Measurements from ENCODE around the gene TMEM269.

Gene TMEM269

DNA sequence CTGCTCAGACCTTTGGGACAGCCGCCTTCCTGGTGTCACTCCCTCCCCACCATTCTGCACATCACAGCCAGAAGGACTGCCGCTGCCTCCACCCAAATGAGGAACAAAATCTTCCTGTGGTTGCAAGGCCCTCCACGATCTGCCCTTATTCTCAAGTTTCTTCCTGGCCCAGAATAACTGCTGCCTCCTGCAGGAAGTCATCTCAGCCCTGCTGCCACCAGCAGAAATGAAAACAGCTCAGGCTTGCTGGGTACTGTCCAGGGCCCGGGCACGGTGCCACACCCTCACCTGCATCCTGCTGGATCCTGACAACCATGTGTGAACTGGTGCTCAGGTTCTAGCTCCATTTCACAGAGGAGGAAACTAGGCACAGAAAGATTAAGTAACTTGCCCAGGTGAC, 47.5 kb upstream of the TMEM269 start:
- no peak overlapping the region for H3K27ac Mint-ChIP-seq
- H3K36me3 Mint-ChIP-seq (ENCODE audit: low read depth) = no peaks in the 10 kb centered on the region
- H3K4me3 Mint-ChIP-seq = no peak overlapping the region

DNA sequence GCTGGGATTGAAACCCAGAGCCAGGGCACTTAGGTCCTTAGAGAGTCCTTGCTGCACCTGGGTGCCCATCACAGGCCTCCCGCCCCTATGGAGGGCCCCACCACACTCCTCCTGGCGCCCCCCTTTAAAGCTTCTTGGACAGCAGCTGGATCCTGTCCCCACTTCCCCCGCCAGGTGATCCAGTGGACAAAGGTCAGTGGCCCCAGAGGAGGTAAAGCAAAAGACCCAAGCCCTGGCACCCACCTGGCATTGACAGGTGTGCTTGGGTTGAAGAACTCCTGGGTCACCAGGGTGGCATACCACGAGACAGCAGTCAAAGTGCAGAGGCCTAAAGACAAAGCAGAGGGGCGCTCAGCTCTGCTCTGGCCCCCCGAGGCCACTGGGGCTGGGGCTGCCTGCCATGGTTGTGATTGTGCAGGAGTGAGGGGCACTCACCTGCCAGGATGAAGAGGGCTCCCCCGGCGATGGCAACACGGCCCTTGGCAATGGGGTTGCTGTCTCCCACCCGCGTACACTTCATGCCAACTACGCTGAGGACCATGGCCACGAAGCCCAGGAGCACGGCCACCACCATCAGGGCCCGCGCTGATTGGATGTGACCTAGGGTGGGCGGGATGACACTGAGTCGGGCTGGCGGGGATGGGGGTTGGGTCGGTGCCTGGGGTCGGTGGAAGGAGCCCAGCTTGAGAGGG, 46.7 kb upstream of the TMEM269 start:
- Mint-ChIP-seq H3K4me3 (no peak overlapping the region), H3K9me3 (no peaks in the 10 kb centered on the region), H3K27me3 (ENCODE audit: low read depth, poor library complexity) (peaks cover 2% of the 10 kb centered on the region), H3K27ac (no peak overlapping the region), H3K36me3 (ENCODE audit: low read depth) (no peaks in the 10 kb centered on the region), H3K4me1 (peaks cover 62% of the 10 kb centered on the region)
- TF ChIP-seq, protein P1, sequence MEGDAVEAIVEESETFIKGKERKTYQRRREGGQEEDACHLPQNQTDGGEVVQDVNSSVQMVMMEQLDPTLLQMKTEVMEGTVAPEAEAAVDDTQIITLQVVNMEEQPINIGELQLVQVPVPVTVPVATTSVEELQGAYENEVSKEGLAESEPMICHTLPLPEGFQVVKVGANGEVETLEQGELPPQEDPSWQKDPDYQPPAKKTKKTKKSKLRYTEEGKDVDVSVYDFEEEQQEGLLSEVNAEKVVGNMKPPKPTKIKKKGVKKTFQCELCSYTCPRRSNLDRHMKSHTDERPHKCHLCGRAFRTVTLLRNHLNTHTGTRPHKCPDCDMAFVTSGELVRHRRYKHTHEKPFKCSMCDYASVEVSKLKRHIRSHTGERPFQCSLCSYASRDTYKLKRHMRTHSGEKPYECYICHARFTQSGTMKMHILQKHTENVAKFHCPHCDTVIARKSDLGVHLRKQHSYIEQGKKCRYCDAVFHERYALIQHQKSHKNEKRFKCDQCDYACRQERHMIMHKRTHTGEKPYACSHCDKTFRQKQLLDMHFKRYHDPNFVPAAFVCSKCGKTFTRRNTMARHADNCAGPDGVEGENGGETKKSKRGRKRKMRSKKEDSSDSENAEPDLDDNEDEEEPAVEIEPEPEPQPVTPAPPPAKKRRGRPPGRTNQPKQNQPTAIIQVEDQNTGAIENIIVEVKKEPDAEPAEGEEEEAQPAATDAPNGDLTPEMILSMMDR (IDR thresholded peaks at IDR 0.05) = no peak
- no peak for DNase-seq

More for the DNA sequence above, 47.5 kb upstream of the TMEM269 start:
- no peak for DNase-seq
- TF ChIP-seq, protein P1 (IDR thresholded peaks at IDR 0.05) = no peak
- no peaks in the 10 kb centered on the region for H3K9me3 Mint-ChIP-seq
- H3K27me3 Mint-ChIP-seq (ENCODE audit: low read depth, poor library complexity) = peaks cover 2% of the 10 kb centered on the region
- peaks cover 54% of the 10 kb centered on the region for H3K4me1 Mint-ChIP-seq

DNA sequence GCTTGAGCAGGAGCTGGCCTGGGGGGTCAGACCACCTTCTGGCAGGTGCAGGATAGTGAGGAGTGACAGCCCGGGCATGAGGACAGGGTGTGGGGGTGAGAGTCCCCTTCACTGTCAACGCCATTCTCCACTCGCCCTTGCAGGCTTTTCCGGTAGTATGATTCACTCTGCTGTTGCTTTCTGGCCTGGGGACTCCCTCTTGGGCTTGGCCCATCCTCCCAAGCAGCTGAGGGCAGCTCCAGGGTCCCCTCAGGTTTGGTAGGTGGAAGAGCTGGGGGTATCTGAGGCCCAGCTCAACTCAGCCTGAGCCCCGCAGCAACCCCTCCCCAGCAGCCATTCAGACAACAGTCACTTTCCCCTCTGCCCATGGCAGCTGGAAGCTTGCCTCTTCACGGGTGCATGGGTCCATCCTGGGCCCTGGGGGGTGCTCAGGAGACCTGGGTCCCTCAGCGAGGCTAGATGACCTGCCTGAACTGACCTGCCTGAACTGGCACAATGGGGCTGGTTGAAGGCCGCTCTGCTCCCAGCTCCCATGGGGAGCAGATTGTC, 46.0 kb upstream of the TMEM269 start:
- no peaks in the 10 kb centered on the region for H3K36me3 Mint-ChIP-seq (ENCODE audit: low read depth)
- no peak overlapping the region for H3K4me3 Mint-ChIP-seq

DNA sequence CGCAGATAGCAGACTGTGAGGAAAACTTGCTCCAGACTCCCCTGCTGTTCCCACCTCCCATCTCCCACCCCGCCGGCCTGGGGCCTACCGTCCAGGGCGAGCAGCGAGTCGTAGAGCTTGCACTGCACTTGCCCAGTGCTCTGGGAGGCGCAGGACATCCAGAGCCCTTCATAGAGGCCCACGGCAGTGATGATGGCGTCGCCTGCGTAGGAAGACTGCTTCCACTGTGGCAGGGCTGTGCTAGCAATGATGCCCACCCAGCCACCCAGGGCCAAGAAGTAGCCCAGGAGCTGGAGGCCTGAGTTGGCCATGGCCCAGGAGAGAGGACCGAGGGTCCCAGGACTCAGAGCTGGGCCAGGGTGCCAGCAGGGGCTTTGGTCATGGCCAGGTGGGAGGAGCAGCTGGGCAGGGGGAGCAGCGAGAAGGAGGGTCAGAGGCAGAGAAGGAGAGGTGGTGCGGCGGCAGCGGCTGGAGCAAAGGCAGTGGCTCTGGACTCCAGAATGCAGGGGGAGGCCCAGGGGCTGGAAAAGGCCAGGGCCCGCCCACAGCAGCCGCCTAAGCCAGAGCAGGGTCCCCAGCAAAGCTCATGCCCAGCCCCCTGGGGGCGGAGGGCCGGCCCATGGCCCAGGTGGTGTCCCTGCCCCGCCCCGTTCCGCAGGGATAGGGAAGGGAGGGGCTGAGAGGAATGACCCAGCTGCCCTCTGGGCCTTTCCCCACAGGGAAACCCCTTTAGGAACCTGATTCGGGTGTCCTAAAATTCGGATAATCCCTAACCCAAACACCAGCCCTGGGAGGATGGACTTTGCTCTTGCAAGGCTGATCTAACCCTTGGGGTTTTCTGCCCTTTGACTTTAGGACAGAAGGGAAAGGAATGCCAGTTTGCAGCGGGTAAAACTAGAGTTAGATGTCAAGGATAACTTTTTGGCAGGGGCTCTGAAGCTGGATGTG, 44.8 kb upstream of the TMEM269 start, which contains the start of gene CLDN19:
TSS of gene CLDN19 (minus strand) at position 484 of the 948 bp plus-strand sequence. CDS start at position 311, 173 bp downstream.
- TF ChIP-seq, protein P1 (IDR thresholded peaks at IDR 0.05) = no peak
- H3K36me3 Mint-ChIP-seq (ENCODE audit: low read depth) = peaks cover under 1% of the 10 kb centered on the region
- peak within 1 kb of the TSS; percentile 58 for H3K4me3 Mint-ChIP-seq
- no peak within 1 kb of the TSS for H3K27ac Mint-ChIP-seq
- H3K4me1 Mint-ChIP-seq = peaks cover 53% of the 10 kb centered on the region
- no peaks in the 10 kb centered on the region for H3K9me3 Mint-ChIP-seq
- peak; percentile 59 for DNase-seq
- no peaks in the 10 kb centered on the region for H3K27me3 Mint-ChIP-seq (ENCODE audit: low read depth, poor library complexity)

More for the DNA sequence above, 46.0 kb upstream of the TMEM269 start:
- TF ChIP-seq, protein P1 (IDR thresholded peaks at IDR 0.05) = no peak
- no peak for DNase-seq
- Mint-ChIP-seq H3K27ac (no peak overlapping the region), H3K4me1 (peaks cover 62% of the 10 kb centered on the region), H3K27me3 (ENCODE audit: low read depth, poor library complexity) (no peaks in the 10 kb centered on the region), H3K9me3 (no peaks in the 10 kb centered on the region)

DNA sequence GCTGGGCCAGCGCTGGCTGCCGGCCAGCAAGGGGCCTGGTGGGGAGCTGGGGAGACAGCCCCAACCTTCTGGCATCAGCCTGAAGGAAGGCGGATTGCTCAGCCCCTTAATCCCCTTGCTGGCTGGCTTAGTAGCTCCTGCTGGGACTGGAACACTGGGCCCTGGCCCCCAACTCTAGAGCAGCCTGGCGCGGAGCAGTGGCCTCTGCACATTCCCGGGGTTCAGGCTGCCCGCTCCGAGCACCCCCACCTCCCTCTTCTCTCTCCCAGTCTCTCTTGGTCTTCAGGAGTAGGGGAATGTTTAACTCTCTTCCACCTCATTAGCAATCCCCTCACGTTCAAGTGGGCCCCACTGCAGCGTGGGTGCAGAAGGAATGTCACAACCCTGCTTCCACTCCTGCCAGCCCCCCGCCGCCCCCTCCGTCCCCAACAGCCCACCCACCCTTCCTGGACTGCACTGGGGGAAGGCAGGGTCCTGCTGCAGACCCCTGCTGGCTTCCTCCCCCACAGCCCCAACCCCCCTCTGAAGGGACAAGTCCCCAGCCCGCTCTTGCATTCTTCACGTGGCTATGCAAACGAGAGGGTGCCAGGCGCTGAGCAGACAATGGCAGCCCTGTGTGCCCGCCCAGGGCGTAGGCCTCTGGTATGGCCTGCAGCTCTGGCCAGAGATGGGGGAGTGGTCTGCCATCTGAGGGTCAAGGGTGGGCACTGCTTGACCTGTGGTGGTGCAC, 43.8 kb upstream of the TMEM269 start:
- H3K9me3 Mint-ChIP-seq = no peaks in the 10 kb centered on the region
- no peaks in the 10 kb centered on the region for H3K27me3 Mint-ChIP-seq (ENCODE audit: low read depth, poor library complexity)
- TF ChIP-seq, protein P1 (IDR thresholded peaks at IDR 0.05) = no peak
- H3K4me3 Mint-ChIP-seq = no peak overlapping the region
- no peak overlapping the region for H3K27ac Mint-ChIP-seq
- peaks cover 10% of the 10 kb centered on the region for H3K36me3 Mint-ChIP-seq (ENCODE audit: low read depth)
- H3K4me1 Mint-ChIP-seq = peaks cover 52% of the 10 kb centered on the region
- no peak for DNase-seq

Measured in nephron progenitor cell (in vitro differentiated cells).